ENCODE results near the gene MEGF10.

DNA sequence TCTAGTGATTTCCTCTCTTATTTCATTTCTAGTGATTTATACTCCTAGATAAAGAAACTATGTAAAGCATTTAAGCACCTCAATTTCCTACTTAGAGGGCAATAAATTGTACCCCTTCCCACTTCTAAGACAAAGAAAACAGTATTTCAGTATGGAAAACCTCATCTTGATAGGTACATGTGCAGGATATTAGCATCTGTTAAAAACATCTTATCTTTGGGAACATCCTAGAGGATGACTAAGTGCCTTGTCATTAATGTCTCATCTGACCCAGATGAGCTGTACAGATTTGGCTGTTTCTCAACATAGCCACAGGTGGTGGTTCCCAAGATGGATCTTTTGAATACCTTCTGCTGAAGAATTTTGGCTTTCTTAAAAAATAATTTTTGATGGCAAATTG lies 5.7 kb downstream of the MEGF10 start:
- TF ChIP-seq, protein P1, sequence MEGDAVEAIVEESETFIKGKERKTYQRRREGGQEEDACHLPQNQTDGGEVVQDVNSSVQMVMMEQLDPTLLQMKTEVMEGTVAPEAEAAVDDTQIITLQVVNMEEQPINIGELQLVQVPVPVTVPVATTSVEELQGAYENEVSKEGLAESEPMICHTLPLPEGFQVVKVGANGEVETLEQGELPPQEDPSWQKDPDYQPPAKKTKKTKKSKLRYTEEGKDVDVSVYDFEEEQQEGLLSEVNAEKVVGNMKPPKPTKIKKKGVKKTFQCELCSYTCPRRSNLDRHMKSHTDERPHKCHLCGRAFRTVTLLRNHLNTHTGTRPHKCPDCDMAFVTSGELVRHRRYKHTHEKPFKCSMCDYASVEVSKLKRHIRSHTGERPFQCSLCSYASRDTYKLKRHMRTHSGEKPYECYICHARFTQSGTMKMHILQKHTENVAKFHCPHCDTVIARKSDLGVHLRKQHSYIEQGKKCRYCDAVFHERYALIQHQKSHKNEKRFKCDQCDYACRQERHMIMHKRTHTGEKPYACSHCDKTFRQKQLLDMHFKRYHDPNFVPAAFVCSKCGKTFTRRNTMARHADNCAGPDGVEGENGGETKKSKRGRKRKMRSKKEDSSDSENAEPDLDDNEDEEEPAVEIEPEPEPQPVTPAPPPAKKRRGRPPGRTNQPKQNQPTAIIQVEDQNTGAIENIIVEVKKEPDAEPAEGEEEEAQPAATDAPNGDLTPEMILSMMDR (IDR thresholded peaks at IDR 0.05) = no peak
- no peak for TF ChIP-seq POLR2A (IDR thresholded peaks at IDR 0.05)
